Measurements from ENCODE around the gene CGB7. TPM values are rescaled to one million over a fixed set of nuclear protein-coding genes. Genes with fewer than 3 reads are reported as not detected.
"Not testable (repeated sequence)": the region's sequence is repeated elsewhere in the genome, so short reads cannot be mapped to it uniquely, and the experiment has no call there.

The CGB7 gene
- total RNA-seq, 1 experiment from 2014 or later = not detected

- Histone ChIP-seq H3K4me1 (ENCODE audit: insufficient read depth, low read length, poor library complexity, severe bottlenecking) (no peaks in the 10 kb centered on the region), H3K9me3 (ENCODE audit: low read depth, low read length, poor library complexity, severe bottlenecking) (no peaks in the 10 kb centered on the region), H3K27ac (ENCODE audit: low read depth, low read length, poor library complexity, severe bottlenecking) (no peak overlapping the region), H3K27me3 (replicated peaks; ENCODE audit: insufficient read depth, low read depth, low read length, poor library complexity) (no peaks in the 10 kb centered on the region), H3K36me3 (ENCODE audit: insufficient read depth, low read length, poor library complexity, severe bottlenecking) (no peaks in the 10 kb centered on the region), H3K4me3 (ENCODE audit: low read depth, low read length, poor library complexity, severe bottlenecking) (no peak overlapping the region)
- ChIA-PET POLR2A (ENCODE audit: low non-redundant PET) (no interaction called here), CTCF (no interaction called here)
- TF ChIP-seq CTCF (conservative IDR thresholded peaks at IDR 0.05; ENCODE audit: low read depth, low read length) = no peak
- no peak for TF ChIP-seq EZH2 (IDR thresholded peaks at IDR 0.05; ENCODE audit: borderline replicate concordance, low read depth, low read length, poor library complexity, severe bottlenecking)
- BruUV-seq (replicated peaks) = no TSS peak
- intact Hi-C loops (cut with micrococcal nuclease; ENCODE audit: unreplicated experiment) = no loop called here
- no peak for DNase-seq (ENCODE audit: low spot score)
These were observed 15.4 kb downstream of the CGB7 start for GRCh38 chr19:49042177-49042576.

GRCh38 chr19:49039736-49040135 lies 17.8 kb downstream of the CGB7 start:
- H3K36me3 ChIP-seq (ENCODE audit: insufficient read depth, low read length, poor library complexity, severe bottlenecking); H3K9me3 ChIP-seq (ENCODE audit: low read depth, low read length, poor library complexity, severe bottlenecking); H3K4me1 ChIP-seq (ENCODE audit: insufficient read depth, low read length, poor library complexity, severe bottlenecking); DNase-seq (ENCODE audit: low spot score); H3K27me3 ChIP-seq (replicated peaks; ENCODE audit: insufficient read depth, low read depth, low read length, poor library complexity); BruUV-seq (replicated peaks); H3K4me3 ChIP-seq (ENCODE audit: low read depth, low read length, poor library complexity, severe bottlenecking); H3K27ac ChIP-seq (ENCODE audit: low read depth, low read length, poor library complexity, severe bottlenecking); intact Hi-C loops (cut with micrococcal nuclease; ENCODE audit: unreplicated experiment): not testable (repeated sequence)
- POLR2A ChIA-PET (ENCODE audit: low non-redundant PET) = interaction anchor here (0.6 kb wide), 1 partner anchor 14 kb away, joined by 4 read pairs; no protein-coding TSS in a partner anchor
- CTCF ChIA-PET = interaction anchor here (0.7 kb wide), 1 partner anchor 43 kb away, joined by 3 read pairs; no protein-coding TSS in a partner anchor

GRCh38 chr19:49038557-49039276 lies 18.8 kb downstream of the CGB7 start:
- DNase-seq (ENCODE audit: low spot score); H3K4me3 ChIP-seq (ENCODE audit: low read depth, low read length, poor library complexity, severe bottlenecking); POLR2A ChIA-PET (ENCODE audit: low non-redundant PET); H3K27me3 ChIP-seq (replicated peaks; ENCODE audit: insufficient read depth, low read depth, low read length, poor library complexity); CTCF ChIA-PET; BruUV-seq (replicated peaks); intact Hi-C loops (cut with micrococcal nuclease; ENCODE audit: unreplicated experiment); H3K36me3 ChIP-seq (ENCODE audit: insufficient read depth, low read length, poor library complexity, severe bottlenecking); H3K27ac ChIP-seq (ENCODE audit: low read depth, low read length, poor library complexity, severe bottlenecking); H3K9me3 ChIP-seq (ENCODE audit: low read depth, low read length, poor library complexity, severe bottlenecking); H3K4me1 ChIP-seq (ENCODE audit: insufficient read depth, low read length, poor library complexity, severe bottlenecking): not testable (repeated sequence)

- POLR2A ChIA-PET (ENCODE audit: low non-redundant PET); BruUV-seq (replicated peaks); CTCF ChIA-PET; H3K27me3 ChIP-seq (replicated peaks; ENCODE audit: insufficient read depth, low read depth, low read length, poor library complexity); H3K9me3 ChIP-seq (ENCODE audit: low read depth, low read length, poor library complexity, severe bottlenecking); intact Hi-C loops (cut with micrococcal nuclease; ENCODE audit: unreplicated experiment); H3K4me1 ChIP-seq (ENCODE audit: insufficient read depth, low read length, poor library complexity, severe bottlenecking); H3K36me3 ChIP-seq (ENCODE audit: insufficient read depth, low read length, poor library complexity, severe bottlenecking); H3K4me3 ChIP-seq (ENCODE audit: low read depth, low read length, poor library complexity, severe bottlenecking); H3K27ac ChIP-seq (ENCODE audit: low read depth, low read length, poor library complexity, severe bottlenecking); DNase-seq (ENCODE audit: low spot score): not testable (repeated sequence)
These were observed 19.4 kb downstream of the CGB7 start for GRCh38 chr19:49038111-49038510.

All from A673 (cell line).